Stimulated activated CD4-positive, alpha-beta T cell treated with anti-CD3 and anti-CD28 coated beads, Interleukin-1b, Interleukin-23, amount 100 ng/mL, for 1 hour (primary cell): ENCODE data around the gene RBM20.
"Not testable (repeated sequence)": the region's sequence is repeated elsewhere in the genome, so short reads cannot be mapped to it uniquely, and the experiment has no call there.

Experiments used
- DNase-seq, 2 donors: peaks; one replicate each; pipeline ENCODE4 v3.0.0-alpha.2; 2020; ENCODE audit warnings: low read depth in 2 of 2

RBM20 gene

GRCh38 chr10:110679486-110680272 lies 35.5 kb downstream of the RBM20 start:
- DNase-seq: no peak

DNA sequence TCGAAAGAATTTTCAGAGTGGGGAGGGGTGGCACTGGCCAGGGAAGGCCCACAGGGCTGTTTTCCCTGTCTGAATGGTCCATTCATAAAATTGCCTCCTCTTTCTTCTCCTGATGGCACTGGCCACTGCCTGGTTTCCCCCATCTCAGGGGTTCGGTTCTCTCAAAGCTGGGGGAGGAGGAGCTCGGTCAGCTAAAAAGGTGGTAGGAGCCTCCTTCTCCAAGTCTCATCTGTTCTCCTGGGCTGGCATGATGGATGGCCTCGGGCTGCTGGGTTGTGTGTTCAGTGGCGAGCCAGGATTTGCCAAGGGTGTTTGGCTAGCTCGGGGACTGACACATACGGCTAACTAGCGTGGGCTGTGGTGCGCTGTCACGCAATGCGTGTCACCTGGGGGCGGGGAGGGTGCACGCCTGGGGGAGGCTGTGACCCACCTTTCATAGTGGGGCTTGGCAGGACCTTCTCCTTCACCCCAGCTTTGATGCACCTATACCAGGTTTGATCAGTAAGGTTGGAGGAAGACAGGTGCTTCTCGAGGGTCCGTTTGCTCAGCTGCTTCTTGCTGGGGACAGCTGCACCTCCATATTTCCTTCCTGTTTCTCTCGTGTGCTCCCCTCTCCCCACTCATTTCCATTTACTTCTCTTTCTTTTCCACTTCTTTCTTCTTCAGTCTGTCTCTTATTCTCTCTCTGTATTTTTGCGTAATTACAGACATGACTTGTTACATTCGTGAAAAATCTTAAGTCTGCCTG lies 36.3 kb downstream of the RBM20 start:
- DNase-seq: no peak

DNA sequence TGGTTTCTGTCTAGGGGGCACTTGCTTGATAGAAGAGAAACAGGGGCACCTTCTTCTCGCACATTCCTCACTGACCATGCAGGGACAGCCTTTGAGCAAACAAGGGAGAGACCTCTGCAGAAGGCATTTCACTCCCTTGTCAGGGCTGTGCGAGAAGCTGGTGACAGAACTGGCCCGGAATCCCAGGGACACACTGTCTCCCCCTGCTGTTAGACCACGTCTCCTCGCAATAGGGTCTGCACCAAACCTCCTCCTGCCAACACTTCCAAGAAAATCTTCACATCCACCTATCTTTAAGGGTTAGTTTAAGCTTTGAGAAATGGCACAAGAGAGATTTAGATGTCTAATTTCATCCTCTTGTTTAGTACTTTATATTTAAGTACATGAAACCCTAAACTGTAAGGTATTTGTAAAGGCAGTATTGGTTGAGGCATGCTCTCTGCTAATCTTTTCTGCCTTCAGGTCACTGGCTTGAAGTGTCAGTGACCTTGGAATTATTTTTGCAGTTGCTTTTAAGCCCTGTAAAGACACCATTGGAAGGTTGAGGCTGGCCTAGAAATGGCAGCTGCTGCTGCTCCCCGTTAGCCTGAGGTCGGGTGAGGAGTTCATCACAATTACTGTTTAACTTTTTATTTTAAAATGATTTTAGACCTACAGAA lies 37.0 kb downstream of the RBM20 start:
- no peak for DNase-seq

DNA sequence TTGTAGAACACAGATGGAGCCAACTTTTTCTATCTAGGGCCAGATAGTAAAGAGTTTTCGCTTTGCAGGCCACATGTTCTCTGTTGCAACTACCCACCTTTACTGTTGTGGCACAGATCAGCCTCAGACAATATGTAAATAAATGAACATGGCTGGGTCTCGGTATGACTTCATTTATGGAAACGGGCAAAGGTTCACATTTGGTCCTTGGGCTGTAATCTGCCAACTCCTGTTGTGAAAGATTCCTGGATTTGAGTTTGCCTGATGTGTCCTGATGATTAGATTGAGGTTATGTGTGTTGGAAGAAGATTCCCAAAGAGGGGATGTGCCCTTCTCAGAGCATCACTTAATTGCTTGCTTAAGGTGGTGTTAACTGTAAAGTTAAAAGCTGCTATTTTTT lies 38.2 kb downstream of the RBM20 start:
- no peak for DNase-seq

DNA sequence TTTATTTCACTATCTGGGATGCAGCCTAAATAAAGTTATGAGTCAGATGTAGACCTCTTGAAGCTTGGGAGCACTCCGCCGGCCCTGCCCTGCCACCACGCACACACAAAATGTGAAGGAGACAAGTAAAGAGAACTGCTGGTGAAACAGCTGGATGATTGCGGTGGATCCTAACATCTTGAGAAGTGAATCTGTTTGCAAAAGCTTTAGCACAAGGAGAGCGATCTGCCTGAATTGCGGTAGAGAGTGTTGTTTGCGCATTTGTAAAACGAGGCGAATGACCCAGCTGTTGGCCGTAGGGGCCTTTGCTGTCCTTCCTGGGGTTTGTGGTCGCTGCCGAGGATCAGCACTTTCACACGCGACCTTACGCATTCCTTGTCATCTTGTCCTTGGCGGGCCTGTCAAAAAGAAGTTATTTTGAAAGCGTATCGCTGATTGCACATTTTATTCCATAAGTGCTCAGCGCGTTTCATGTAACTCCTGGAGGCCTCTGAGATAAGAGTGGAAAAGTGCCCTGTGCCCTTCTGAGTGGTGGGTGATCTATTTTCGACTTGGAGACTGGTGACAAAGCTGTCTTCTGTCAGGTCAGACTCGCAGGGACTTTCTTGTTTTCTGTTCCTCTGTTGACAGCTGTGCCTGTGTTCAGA lies 40.8 kb downstream of the RBM20 start:
- DNase-seq: no peak

DNA sequence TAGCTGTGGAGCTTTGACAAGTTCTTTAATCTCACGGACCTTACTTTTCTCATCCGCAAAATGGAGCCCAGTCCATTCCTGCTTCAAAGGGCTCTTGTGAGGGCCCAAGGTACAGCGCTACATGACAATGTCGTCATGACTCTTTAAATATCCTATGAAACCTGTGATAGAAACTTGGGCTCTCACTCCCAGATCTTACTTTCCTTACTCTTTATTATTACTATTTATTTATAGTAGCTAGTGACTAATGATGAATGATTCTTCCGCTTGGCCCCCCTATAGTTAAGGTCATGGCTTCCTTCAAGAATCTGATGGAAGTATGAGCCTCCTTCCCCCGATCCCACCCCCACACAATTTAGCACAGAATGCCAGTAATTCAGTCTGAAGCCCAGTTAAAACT lies 41.9 kb downstream of the RBM20 start:
- DNase-seq: no peak

- DNase-seq: no peak
These were observed 42.8 kb downstream of the RBM20 start for GRCh38 chr10:110686949-110687348.

DNA sequence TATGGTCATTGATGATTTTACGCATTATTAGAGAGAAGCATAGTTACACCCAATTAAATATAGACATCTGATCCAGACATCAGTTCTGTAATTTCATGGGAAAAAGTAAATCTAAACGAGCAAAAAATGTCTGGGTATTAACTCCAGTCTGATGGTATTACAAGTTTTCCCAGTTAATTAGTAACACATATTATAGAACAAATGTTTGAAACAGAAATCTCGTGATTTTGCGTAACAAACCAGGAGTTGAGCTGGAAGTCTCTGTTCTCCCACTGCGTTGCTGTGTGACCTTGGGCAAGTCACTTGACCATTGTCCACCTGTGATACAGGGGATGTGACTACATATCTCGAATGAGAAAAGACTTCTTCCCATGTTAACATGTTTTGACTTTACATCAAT lies 43.3 kb downstream of the RBM20 start:
- no peak for DNase-seq

DNA sequence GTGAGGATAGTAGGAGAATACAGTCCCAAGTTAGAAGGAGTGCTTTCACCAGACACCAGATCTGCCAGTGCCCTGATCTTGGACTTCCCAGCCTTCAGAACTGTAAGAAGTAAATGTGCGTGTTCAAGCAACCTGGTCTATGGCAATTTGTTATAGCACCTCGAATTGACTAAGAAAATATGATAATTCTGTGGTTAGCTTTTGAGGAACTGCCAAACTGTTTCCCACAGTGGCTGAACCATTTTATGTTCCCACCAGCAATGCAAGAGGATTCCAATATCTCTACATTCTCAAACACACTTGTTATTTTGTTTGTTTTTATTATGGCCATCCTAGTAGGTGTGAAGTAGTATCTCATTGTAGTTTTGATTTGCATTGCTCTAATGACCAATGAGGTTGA lies 47.0 kb downstream of the RBM20 start:
- no peak for DNase-seq

DNA sequence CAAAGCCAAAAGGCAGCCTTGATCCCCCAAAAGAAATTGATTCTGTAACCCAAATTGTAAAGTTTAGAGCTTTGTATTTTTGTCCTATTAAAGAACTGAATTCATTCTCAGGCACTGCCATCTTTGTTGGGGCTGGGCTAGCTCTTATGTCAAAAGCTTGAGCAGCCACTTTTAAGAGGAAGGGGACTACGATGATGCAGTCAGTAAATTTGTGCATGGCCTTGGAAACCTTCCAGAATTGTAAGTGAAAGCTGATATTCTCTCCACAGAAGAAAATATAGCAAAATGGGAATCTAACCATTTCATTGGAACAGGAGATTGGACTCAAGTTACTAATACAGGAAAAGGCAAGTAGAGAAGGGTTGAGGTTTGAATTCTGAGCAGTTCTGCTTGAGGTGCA lies 50.1 kb downstream of the RBM20 start:
- DNase-seq: no peak

DNA sequence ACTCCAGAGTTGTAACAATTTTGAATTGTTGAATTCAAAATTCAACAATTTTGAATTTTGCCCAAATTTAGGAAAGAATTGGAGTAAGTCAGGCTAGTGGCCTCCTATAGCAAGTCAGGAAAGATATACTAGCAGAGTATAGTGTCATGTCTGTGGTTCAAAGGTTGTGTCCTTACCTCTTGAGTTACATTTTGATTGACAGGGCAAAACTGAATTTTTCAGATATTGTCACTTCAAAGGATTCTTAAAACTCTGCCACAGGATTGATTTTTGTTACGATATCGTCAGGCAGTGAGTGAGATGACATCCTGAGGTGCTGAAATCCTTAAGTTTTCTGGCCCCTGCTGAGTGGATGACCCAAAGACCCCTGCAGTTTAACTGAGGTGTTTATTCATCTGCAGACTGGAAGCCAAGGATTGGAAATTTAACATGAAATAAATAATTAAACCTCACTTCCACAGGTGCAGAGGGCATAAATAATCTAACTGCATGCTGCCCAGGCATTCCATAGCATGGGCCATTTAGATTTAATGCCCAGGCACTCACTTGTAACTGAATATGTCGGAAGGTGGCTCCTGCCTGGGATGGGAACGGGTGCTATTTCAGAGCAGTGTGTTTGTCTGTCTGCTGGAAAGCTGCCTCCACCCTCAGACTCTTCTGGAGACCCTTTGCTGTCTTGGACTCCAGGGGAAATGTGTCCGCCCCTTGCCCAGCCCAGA lies 50.8 kb downstream of the RBM20 start:
- no peak for DNase-seq

- no peak for DNase-seq
These were observed 51.4 kb downstream of the RBM20 start for GRCh38 chr10:110695539-110695886.

- DNase-seq: no peak
These were observed 52.3 kb downstream of the RBM20 start for GRCh38 chr10:110696436-110696835.

DNA sequence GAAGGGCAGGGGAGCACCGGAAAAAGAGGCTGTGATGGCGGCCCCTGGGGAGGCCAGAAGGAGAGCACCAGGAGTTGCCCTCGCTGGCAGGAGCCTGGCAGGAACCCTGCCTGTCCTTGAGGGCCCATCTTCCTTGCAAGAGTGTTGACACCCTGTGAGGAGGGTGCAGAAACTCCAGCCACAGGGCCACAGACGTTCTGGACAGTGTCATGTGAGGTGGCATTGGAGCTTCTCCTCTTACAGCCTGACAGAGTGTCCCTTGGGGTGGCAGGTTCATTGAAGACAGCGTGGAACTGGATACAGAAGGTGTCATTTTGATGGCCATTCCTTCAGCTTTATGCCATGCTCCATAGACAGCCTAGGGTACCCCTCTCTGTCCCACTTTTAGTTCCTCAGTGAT lies 54.2 kb downstream of the RBM20 start:
- no peak for DNase-seq

DNA sequence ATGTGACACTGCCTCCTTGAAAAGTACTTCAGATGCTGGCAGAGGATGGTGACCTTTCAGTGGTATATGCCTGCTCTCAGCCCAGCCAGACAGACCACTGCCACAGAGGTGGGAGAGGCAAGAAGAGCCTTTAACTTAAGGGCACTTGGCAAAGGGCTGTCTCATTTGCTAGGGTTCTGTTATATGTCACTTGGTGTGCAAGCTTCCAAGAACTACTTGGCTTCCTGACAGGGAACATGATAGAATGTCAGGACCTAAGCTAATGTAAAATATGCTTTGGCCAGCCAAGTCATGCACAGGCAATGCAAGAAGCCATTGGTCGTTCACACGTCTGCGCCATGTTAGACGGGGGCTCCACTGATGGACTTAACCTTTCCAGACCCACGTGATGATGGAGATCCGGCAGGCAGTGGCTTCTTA lies 54.7 kb downstream of the RBM20 start:
- no peak for DNase-seq

GRCh38 chr10:110699859-110700468 lies 55.8 kb downstream of the RBM20 start:
- DNase-seq: no peak

- DNase-seq: no peak
These were observed 56.9 kb downstream of the RBM20 start for GRCh38 chr10:110700947-110701616.

DNA sequence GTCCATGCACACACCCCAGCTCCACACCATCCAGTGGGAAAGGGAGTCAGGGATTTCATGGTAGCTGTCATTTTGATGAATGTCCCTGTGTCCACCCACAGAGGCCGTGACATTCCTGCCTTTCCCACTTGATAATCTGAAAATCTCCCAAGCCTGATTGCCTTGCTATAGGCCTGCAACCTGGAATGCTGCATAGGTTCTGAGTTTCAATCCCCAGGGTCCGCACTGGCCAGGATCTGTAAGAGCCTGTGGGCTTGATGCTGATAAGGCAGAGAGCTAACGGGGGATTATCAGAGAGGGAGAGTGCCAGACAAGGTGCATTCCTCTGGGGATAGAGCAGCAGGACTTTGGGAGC lies 57.5 kb downstream of the RBM20 start:
- no peak for DNase-seq

DNA sequence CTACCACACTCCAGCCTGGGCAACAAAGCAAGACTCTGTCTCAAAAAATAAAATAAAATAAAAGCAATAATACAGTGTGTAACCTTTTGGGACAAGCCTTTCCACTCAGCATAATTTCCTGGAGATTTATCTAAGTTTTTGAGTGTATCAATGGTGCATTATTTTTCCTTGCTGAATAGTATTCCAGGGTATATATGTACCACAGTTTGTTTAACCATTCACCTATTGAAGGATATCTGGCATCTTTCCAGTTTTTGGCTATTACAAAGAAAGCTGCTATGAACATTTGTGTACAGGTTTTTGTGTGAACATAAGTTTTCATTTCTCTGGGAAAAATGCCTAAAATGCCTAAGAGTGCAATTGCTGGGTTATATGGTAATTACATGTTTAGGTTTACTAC lies 59.9 kb downstream of the RBM20 start:
- DNase-seq: no peak

DNA sequence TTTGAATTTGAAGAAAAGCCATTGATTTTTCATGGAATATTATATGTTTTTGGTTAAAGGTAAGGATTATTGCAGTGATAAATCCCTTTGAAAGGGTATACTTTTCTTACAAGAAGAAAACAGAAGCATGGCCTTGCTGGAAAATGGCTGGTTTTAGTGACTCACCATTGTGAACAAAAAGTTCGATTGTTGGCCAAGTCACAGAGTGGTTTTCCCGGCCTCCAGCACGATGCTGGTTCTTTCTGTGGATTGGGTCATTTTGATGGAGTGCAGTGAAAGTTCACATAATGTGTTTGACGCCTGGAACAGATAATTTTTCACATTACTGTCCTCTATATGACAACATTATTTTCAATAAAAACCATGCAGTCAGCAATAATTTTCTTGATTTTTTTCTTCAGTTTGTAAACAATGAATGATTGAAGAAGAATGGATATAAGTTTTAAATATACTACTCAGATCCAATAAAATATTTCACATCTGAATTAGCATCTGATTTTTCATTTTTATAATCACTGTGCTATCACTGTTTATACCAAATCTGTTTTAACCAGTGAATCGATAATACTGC lies 60.9 kb downstream of the RBM20 start:
- DNase-seq: no peak

GRCh38 chr10:110705596-110705995 lies 61.5 kb downstream of the RBM20 start:
- not testable (repeated sequence) for DNase-seq
